ENCODE results near the gene TLR6.

GRCh38 chr4:38820329-38821061, 36.1 kb downstream of the TLR6 start:
- TF ChIP-seq POLR2A (IDR thresholded peaks at IDR 0.05; ENCODE audit: low read length) = no peak
- TF ChIP-seq GATA1 (IDR thresholded peaks at IDR 0.05; ENCODE audit: low read depth, low read length) = no peak
